Ovary (tissue), 9 donors: ENCODE data around the gene DMKN. TPM values are rescaled to one million over a fixed set of nuclear protein-coding genes. Genes with fewer than 3 reads are reported as not detected.

Experiments used
- DNase-seq, 5 donors: peaks; one replicate each; pipeline ENCODE4 v3.0.0-alpha.2; 2019 to 2020
- H3K27ac ChIP-seq, 2 donors: fragments of 200-600 bp; one replicate each; pipeline versions ENCODE4 v1.5.1 to v1.8.0; 2019 to 2022
- H3K27me3 ChIP-seq: fragments of 200-600 bp; one replicate; pipeline ENCODE4 v1.8.0; 2022
- H3K36me3 ChIP-seq: fragments of 200-600 bp; sonication (generic); one replicate; pipeline ENCODE4 v1.5.1; 2019
- H3K4me1 ChIP-seq: one replicate; pipeline ENCODE4 v1.8.1; 2013; ENCODE audit warnings: mild to moderate bottlenecking, moderate library complexity; ENCODE audit not compliant: insufficient read depth
- H3K4me3 ChIP-seq: fragments of 200-600 bp; sonication (generic); one replicate; pipeline ENCODE4 v1.5.1; 2017
- H3K9me3 ChIP-seq, 2 donors: fragments of 200-600 bp in 1 of 2; sonication (generic) in 1 of 2; one replicate each; pipeline versions ENCODE4 v1.5.1 to v1.8.1; 2013 to 2019; ENCODE audit warnings: mild to moderate bottlenecking in 1 of 2, moderate library complexity in 1 of 2
- CTCF ChIP-seq, 3 donors: fragments of 450-650 bp in 2 of 3; fragments of 200-600 bp in 1 of 3; IDR thresholded peaks; one replicate each; pipeline versions ENCODE4 v1.5.1 to v1.8.0; 2016 to 2022; ENCODE audit warnings: antibody characterized with exemption in 3 of 3, mild to moderate bottlenecking in 1 of 3
- EP300 ChIP-seq: sonication (generic); formaldehyde crosslinking; IDR thresholded peaks from one replicate; pipeline ENCODE4 v1.6.1; 2017; ENCODE audit warnings: antibody characterized with exemption
- POLR2A ChIP-seq: fragments of 450-650 bp; IDR thresholded peaks from one replicate; pipeline ENCODE4 v1.6.1; 2017; ENCODE audit warnings: antibody characterized with exemption, mild to moderate bottlenecking, moderate library complexity
- WGBS, 3 donors: extraction: QIAGEN DNeasy Blood & Tissue Kit in 1 of 3; methylation state at CpG; one replicate each; pipeline versions ENCODE4 v1.1.5 to v1.1.7; 2013 to 2017; 5-methylcytosine and 5-hydroxymethylcytosine counted together
- intact Hi-C, 4 donors: fragments of 100-400 bp; cut with DNase I; formaldehyde crosslinking; loops; one replicate each; pipeline versions ENCODE4 v1.11.0 to v1.15.1; 2022 to 2023
- polyA plus RNA-seq, 2 donors: library from polyadenylated mRNA; stranded (reverse); fragments of 200-250 nt in 1 of 2; fragments of 350-450 nt in 1 of 2; fragmentation: Illumina TruSeq in 1 of 2; extraction: RNeasy Lipid Tissue Mini Kit (QIAGEN cat#74804) in 1 of 2; gene quantifications; one replicate each; pipeline ENCODE4 v1.2.3, GENCODE V29; 2013 to 2014
- total RNA-seq, 7 donors: library from RNA; depleted of rRNA in 2 of 7; stranded (reverse); fragments of >200 nt in 2 of 7; fragmentation: NEBNext Ultra II Directional in 3 of 7; extraction: Animal tissue kit (Norgen Biotek cat#: 25700) in 3 of 7; gene quantifications; one replicate each; pipeline versions ENCODE4 v1.1.0 to v1.2.4, GENCODE V29; 2016 to 2023
- donor health status: DM: no; HTN: no; CAD: no; lungs with moderate emphysema.
- donor health status: DM: no; HTN: no; CAD: no.
- donor health status: Bipolar disorder and iron deficiency.
- donor health status: DM: yes; HTN: yes; CAD: no.
- donor health status: DM: no; HTN: no; CAD: no.
- donor health status: DM: yes; HTN: yes; CAD: no.

DMKN gene
- total and polyA plus RNA-seq, 9 donors: 58.3 to 177 (median 93.8) TPM

DNA sequence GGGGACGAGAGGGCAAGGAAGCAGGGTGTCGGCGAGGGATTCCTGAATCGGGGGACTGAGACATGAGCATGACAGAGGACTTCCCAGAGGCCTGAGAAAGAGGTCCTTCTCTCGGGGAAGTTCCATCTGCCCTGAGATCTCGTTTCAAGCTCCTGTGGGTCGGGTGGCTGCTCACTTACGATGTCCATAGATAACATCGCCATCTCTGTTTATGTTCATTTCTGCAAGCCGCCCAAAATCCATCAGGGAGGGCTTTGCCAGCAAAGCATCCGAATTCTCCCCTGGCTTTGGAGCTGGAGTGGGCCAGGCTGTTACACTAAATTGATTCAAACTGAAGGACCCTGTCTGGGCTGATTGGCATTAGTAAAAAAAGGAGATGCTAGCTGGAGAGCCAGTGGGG lies 5.9 kb downstream of the DMKN start:
- Histone ChIP-seq H3K4me1 (no peaks in the 10 kb centered on the region), H3K36me3 (no peaks in the 10 kb centered on the region), H3K27ac (no peak overlapping the region), H3K4me3 (no peak overlapping the region), H3K9me3 (no peaks in the 10 kb centered on the region), H3K27me3 (no peaks in the 10 kb centered on the region)
- 87 to 88% (median 88%) methylated on average over 11 of the region's 11 CpGs for WGBS, 3 donors
- TF ChIP-seq POLR2A: no peak
- no peak for TF ChIP-seq CTCF (IDR thresholded peaks at IDR 0.05)
- no peak for TF ChIP-seq EP300
- DNase-seq: no peak
- intact Hi-C loops: loop anchor here in 1 of 4 donors (10.0 kb wide), 1 partner anchor 243 kb away; the partner anchor contains the start of gene USF2

- Histone ChIP-seq H3K4me3 (no peak overlapping the region), H3K27me3 (no peaks in the 10 kb centered on the region), H3K9me3 (no peaks in the 10 kb centered on the region), H3K27ac (no peak overlapping the region), H3K36me3 (no peaks in the 10 kb centered on the region), H3K4me1 (no peaks in the 10 kb centered on the region)
- TF ChIP-seq CTCF (IDR thresholded peaks at IDR 0.05) (no peak), EP300 (no peak), POLR2A (no peak)
- DNase-seq: no peak
- WGBS, 3 donors: 84 to 92% (median 87%) methylated on average over 7 of the region's 7 CpGs
- intact Hi-C loops: loop anchor here in 1 of 4 donors (10.0 kb wide), 1 partner anchor 241 kb away; the partner anchor contains the start of gene USF2
Observed at GRCh38 chr19:35506011-35506410, 7.4 kb downstream of the DMKN start.

GRCh38 chr19:35502751-35503150 lies 10.7 kb downstream of the DMKN start:
- Histone ChIP-seq H3K27ac (no peak overlapping the region), H3K4me3 (no peak overlapping the region), H3K36me3 (no peaks in the 10 kb centered on the region), H3K27me3 (no peaks in the 10 kb centered on the region), H3K4me1 (no peaks in the 10 kb centered on the region), H3K9me3 (no peaks in the 10 kb centered on the region)
- WGBS, 3 donors: 84 to 90% (median 86%) methylated on average over 4 of the region's 4 CpGs
- DNase-seq: no peak
- intact Hi-C loops: loop anchor here in 1 of 4 donors (10.0 kb wide), 1 partner anchor 238 kb away; the partner anchor contains the start of gene USF2
- TF ChIP-seq CTCF (IDR thresholded peaks at IDR 0.05): no peak
- TF ChIP-seq POLR2A: no peak
- no peak for TF ChIP-seq EP300

DNA sequence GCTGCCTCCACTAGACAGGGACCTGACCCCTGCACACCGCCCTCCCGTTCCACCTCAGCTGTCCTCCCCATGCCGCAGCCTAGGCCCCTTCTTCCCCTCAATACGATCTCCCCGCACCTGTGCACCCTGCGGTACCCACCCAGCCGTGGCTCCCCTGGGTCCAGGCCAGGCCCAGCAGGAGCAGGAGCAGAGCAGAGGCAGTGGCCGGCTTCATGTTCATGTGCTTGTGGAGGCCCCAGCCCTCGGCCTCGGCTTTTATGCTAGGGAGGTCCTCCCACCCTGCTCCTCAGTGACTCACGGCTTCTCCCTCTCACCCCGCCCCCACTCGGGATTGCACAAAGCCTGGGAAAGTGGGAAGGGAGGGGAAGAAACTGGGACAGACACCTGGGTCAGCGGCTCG lies 11.8 kb downstream of the DMKN start:
- Histone ChIP-seq H3K4me1 (no peaks in the 10 kb centered on the region), H3K27me3 (no peaks in the 10 kb centered on the region), H3K27ac (no peak overlapping the region), H3K36me3 (no peaks in the 10 kb centered on the region), H3K9me3 (no peaks in the 10 kb centered on the region), H3K4me3 (no peak overlapping the region)
- DNase-seq: peak in 3 of 5 donors; percentile 35 to 56 (median 54)
- intact Hi-C loops: loop anchor here in 1 of 4 donors (10.0 kb wide), 1 partner anchor 237 kb away; the partner anchor contains the start of gene USF2
- no peak for TF ChIP-seq POLR2A
- no peak for TF ChIP-seq CTCF (IDR thresholded peaks at IDR 0.05)
- TF ChIP-seq EP300: no peak
- WGBS, 3 donors: 63 to 67% (median 67%) methylated on average over 15 of the region's 15 CpGs
